Measurements from ENCODE around the gene SLC17A9. TPM values are rescaled to one million over a fixed set of nuclear protein-coding genes. Genes with fewer than 3 reads are reported as not detected.

SLC17A9 gene
- total RNA-seq, 1 donor from 2014 or later, result 0.76 TPM

GRCh38 chr20:62968378-62969178 is 16.1 kb downstream of the SLC17A9 start:
- no peak for ATAC-seq

- no peak for ATAC-seq
These were observed 16.8 kb downstream of the SLC17A9 start for GRCh38 chr20:62969179-62969760.

DNA sequence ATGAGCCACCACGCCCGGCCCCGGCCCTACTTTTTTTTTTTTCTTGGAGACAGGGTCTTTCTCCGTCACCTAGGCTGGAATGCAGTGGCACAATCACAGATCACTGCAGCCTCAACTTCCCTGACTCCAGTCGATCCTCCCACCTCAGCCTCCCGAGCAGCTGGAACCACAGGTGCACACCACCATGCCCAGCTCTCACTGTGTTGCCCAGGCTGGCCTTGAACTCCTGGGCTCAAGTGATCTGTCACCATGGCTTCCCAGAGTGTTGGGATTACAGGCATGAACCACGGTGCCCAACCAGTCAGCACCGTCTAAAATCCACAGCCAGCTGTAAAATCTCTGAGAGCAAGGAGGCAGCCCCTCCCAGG is 17.4 kb downstream of the SLC17A9 start:
- ATAC-seq, result no peak

GRCh38 chr20:62970307-62971210 is 18.1 kb downstream of the SLC17A9 start:
- no peak for ATAC-seq

- no peak for ATAC-seq
These were observed 18.9 kb downstream of the SLC17A9 start for GRCh38 chr20:62971211-62971949.

GRCh38 chr20:62971950-62972844 is 19.7 kb downstream of the SLC17A9 start:
- ATAC-seq, result peak; percentile 89

- ATAC-seq, result no peak
These were observed 20.6 kb downstream of the SLC17A9 start for GRCh38 chr20:62972845-62973745.

DNA sequence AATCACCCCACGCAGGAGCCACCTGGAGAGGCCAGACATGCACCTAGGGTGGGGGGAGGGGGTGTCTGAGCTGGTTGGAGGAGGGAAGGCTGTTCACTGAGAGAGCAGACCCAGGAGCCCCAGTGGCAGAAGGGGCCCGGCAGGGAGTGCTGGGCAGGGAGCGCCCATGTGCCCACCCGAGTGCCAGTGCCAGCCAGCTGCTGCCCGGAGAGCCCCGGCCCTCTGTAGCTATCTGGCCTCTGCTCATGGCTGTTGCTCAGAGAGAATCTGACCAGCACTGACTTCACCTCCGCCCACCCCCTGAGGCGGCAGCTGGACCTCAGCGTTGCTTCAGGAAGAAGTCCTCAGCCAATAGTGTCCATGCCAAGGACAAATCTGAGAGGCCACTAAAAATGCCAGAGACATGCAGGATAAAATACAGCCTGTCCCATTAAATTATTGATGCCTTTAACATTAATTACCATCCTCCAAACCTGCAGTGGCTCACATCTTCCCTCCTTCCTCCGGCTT is 22.8 kb downstream of the SLC17A9 start:
- ATAC-seq, result no peak

DNA sequence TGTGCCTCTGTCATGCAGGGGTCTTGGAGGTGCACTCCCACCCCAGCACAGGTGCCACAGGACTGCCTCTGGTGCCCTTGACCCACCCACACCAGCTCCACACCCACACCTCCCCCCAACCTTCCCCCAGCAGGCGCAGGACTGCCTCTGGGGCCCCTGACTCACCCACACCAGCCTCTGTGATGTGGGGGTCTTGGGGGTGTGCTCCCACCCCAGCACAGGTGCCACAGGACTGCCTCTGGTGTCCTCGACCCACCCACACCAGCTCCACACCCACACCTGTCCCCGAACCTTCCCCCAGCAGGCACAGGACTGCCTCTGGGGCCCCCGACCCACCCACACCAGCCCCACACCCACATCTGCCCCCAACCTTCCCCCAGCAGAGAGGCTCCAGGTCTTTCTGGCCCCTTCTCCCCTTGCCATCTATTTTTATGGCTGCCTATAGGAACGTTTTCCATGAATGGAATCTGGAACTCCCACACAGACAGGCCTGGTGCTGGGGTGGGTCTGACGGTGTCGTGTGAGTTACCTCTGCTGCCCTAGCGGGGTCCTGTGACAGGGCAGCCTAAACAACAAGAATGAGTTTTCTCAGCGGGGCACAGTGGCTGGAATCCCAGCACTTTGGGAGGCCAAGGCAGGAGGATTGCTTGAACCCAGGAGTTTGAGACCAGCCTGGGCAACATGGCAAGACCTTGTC is 23.5 kb downstream of the SLC17A9 start:
- ATAC-seq, result no peak

DNA sequence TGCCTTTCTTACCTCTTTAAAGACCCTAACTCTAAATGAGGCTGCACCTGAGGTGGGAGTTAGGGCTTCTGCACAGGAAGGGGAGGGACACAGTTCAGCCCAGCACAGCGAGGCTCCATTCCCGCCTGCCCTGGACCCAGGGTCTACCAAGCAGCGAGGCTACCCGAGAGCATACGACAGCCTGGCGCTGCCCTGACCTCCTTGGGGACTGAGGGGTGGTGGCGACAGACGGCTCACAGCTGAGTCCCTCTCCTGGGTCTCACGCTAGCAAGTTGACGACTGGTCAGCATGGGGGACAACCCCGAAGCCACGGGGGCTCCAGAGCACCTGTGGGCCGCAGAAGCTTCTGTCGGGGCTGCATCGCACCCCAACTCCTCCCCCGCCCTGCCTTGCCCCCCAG is 24.4 kb downstream of the SLC17A9 start:
- no peak for ATAC-seq

- peak; percentile 42 for ATAC-seq
These were observed 25.4 kb downstream of the SLC17A9 start for GRCh38 chr20:62977613-62978560.

- no peak for ATAC-seq
These were observed 26.0 kb downstream of the SLC17A9 start for GRCh38 chr20:62978561-62978943.

- ATAC-seq, result no peak
These were observed 26.8 kb downstream of the SLC17A9 start for GRCh38 chr20:62979310-62979709.

DNA sequence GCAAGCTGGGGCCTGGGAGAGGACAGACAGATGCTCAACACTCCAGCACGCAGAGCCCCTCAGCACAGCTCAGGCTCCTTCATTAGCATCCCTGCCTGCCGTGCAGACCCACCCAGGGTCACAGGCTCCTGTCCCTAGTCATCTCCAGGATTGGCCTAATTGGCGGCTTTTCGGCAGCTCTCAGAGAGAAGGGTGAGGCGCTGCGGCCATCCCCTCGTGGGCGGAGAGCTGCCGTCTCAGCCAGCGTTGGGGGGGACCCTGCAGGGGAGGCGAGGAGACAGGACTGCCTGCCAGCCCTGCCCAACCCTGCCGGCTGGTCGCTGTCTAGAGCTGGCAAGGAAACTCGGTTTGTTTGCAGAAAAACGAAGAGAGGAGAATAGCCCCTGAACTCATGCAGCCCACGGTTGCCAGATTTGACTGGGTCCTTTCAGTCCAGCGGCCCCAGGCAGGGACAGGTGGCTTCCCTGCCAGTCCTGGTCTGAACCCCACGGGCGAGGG is 27.4 kb downstream of the SLC17A9 start:
- no peak for ATAC-seq

- ATAC-seq, result no peak
These were observed 28.0 kb downstream of the SLC17A9 start for GRCh38 chr20:62980380-62980960.

DNA sequence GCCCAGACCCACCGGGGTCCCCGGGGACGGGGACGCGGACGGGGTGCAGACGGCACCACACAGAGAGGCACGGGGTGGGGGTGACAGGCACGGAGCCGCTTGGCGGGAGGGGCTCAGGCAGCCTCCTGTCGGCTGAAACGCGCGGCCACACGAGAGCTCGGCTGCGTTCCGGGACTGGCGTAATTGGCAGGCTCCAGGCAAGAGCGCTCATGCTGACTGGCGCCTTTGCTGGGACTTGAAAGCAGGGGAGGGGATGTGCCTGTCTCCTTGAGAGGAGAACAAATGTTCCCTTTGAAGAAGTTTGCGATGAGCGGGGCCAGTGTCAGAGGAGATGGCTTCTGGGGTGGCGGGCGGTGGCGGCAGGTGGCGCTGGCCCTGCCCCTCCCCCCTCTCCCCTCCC is 28.5 kb downstream of the SLC17A9 start:
- no peak for ATAC-seq
